Brain pericyte (primary cell): ENCODE measurements around the gene CPTP.

Experiments
- DNase-seq: peaks from one replicate; pipeline ENCODE4 v3.0.0-alpha.2; 2012; ENCODE audit warnings: low read depth, low spot score

The CPTP gene

GRCh38 chr1:1348420-1349255, 24.0 kb downstream of the CPTP start:
- no peak for DNase-seq

GRCh38 chr1:1349256-1350012, 24.8 kb downstream of the CPTP start, which contains the start of gene DVL1:
Gene DVL1, minus strand, starts transcription at chr1:1349418. Its CDS starts 353 bp downstream, at chr1:1349065.
- no peak for DNase-seq

- no peak for DNase-seq
Measured at GRCh38 chr1:1351511-1352427, 27.2 kb downstream of the CPTP start.

- no peak for DNase-seq
Measured at GRCh38 chr1:1352786-1353388, 28.3 kb downstream of the CPTP start.

GRCh38 chr1:1353389-1354151, 29.0 kb downstream of the CPTP start:
- DNase-seq: no peak

GRCh38 chr1:1354271-1355247, 30.0 kb downstream of the CPTP start:
- DNase-seq: no peak

- no peak for DNase-seq
Measured at GRCh38 chr1:1355416-1355815, 30.8 kb downstream of the CPTP start.

- no peak for DNase-seq
Measured at GRCh38 chr1:1356166-1356795, 31.7 kb downstream of the CPTP start.

- no peak for DNase-seq
Measured at GRCh38 chr1:1356796-1357401, 32.3 kb downstream of the CPTP start.

- no peak for DNase-seq
Measured at GRCh38 chr1:1357871-1358432, 33.4 kb downstream of the CPTP start.

GRCh38 chr1:1358433-1359271, 34.0 kb downstream of the CPTP start, which contains the start of gene MXRA8:
Gene MXRA8, minus strand, starts transcription at chr1:1358555. Its CDS starts 51 bp downstream, at chr1:1358504.
- DNase-seq: peak; percentile 60

GRCh38 chr1:1359308-1359663, 34.7 kb downstream of the CPTP start:
- peak; percentile 81 for DNase-seq

- peak; percentile 79 for DNase-seq
Measured at GRCh38 chr1:1359664-1360468, 35.3 kb downstream of the CPTP start.

- no peak for DNase-seq
Measured at GRCh38 chr1:1360506-1361169, 36.0 kb downstream of the CPTP start.

- no peak for DNase-seq
Measured at GRCh38 chr1:1361233-1361981, 36.8 kb downstream of the CPTP start.
